SU-DHL-6 (cell line): ENCODE results near the gene TNNC1.

ENCODE experiments used
- H2AFZ ChIP-seq: fragments of 200-600 bp; sonication (generic); 2 replicates; pipeline ENCODE4 v1.6.1; 2014; ENCODE audit warnings: low read depth, mild to moderate bottlenecking, moderate library complexity, mixed read lengths, antibody characterized with exemption, low read length; ENCODE audit not compliant: severe bottlenecking
- H3F3A ChIP-seq: fragments of 200-600 bp; shearing (Covaris generic); 2 replicates; pipeline ENCODE4 v1.6.0; 2016; ENCODE audit warnings: antibody characterized with exemption, mild to moderate bottlenecking; ENCODE audit not compliant: insufficient read depth
- H3K27ac ChIP-seq: fragments of 200-600 bp; sonication (generic); 2 replicates; pipeline ENCODE4 v1.5.1; 2016; ENCODE audit warnings: low read depth, mild to moderate bottlenecking, low read length, moderate library complexity, mixed read lengths
- H3K27me3 ChIP-seq: fragments of 200-600 bp; sonication (generic), shearing (Covaris generic); 2 replicates; pipeline ENCODE4 v1.6.0; 2014; ENCODE audit warnings: mild to moderate bottlenecking, low read length
- H3K36me3 ChIP-seq: fragments of 200-600 bp; sonication (generic); 2 replicates; pipeline ENCODE4 v1.6.1; 2014; ENCODE audit warnings: mild to moderate bottlenecking, low read length, mixed read lengths
- H3K4me2 ChIP-seq: fragments of 300-600, 200-600 bp; shearing (Covaris generic), sonication (generic); 2 replicates; pipeline ENCODE4 v1.6.0; 2014; ENCODE audit warnings: low read length, low read depth, mild to moderate bottlenecking; ENCODE audit not compliant: poor library complexity, severe bottlenecking
- H3K4me3 ChIP-seq: fragments of 200-600 bp; sonication (generic); 2 replicates; pipeline ENCODE4 v1.5.1; 2014; ENCODE audit warnings: antibody characterized with exemption, low read length, mild to moderate bottlenecking, mixed read lengths; ENCODE audit not compliant: insufficient read depth, poor library complexity, severe bottlenecking
- H3K79me2 ChIP-seq: fragments of 200-600 bp; sonication (generic); 2 replicates; pipeline ENCODE4 v1.6.1; 2014; ENCODE audit warnings: mild to moderate bottlenecking, low read length, moderate library complexity; ENCODE audit not compliant: insufficient read depth
- H3K9ac ChIP-seq: fragments of 200-600 bp; sonication (generic); 2 replicates; pipeline ENCODE4 v1.7.0; 2014; ENCODE audit warnings: mild to moderate bottlenecking, low read length
- H3K9me2 ChIP-seq: fragments of 200-600 bp; sonication (generic); replicated peaks from 2 replicates; pipeline ENCODE4 v1.6.1; 2014; ENCODE audit warnings: low read length; ENCODE audit not compliant: insufficient read depth
- H3K9me3 ChIP-seq: fragments of 200-600 bp; sonication (generic); 2 replicates; pipeline ENCODE4 v1.6.1; 2014; ENCODE audit warnings: low read length, mixed read lengths; ENCODE audit not compliant: insufficient read depth
- H4K20me1 ChIP-seq: fragments of 200-600 bp; sonication (generic); 2 replicates; pipeline ENCODE4 v1.6.1; 2014; ENCODE audit warnings: low read depth, mild to moderate bottlenecking, antibody characterized with exemption, low read length, moderate library complexity, mixed read lengths
- EZH2phosphoT487 ChIP-seq: fragments of 200-600 bp; sonication (generic), shearing (Covaris generic); conservative IDR thresholded peaks from 2 replicates; pipeline ENCODE4 v1.6.1; 2018; ENCODE audit warnings: mild to moderate bottlenecking, antibody characterized with exemption, low read length, moderate library complexity, mixed read lengths
- TF ChIP-seq, protein P1 (sequence below): fragments of 200-600 bp; sonication (generic); IDR thresholded peaks from one replicate; pipeline ENCODE4 v1.5.1; 2017; ENCODE audit warnings: antibody characterized with exemption, mild to moderate bottlenecking, low read length, moderate library complexity; ENCODE audit not compliant: insufficient read depth, poor library complexity, severe bottlenecking

The TNNC1 gene

DNA sequence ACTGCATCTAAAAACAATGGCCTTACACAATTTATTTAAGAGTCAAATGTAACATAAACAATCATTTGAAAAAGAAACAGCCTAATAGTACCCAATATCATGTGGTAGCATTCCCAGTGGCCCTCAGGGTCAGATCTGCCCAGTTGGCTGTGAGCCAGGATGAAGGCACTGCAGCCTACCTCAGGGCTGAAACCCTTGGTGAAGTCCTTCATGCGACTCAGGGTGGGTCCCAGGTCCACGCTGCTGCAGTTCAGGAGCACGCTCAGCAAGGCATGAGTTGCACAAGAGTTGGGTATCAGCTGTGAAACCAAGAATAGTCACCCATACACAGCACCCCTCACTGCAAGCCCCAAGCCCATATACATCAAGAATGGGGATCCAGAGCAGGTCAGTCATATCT is 46.1 kb downstream of the TNNC1 start:
- Histone ChIP-seq H3K9ac (no peak overlapping the region), H4K20me1 (no peaks in the 10 kb centered on the region), H3K9me3 (no peaks in the 10 kb centered on the region), H2AFZ (no peak overlapping the region), H3F3A (0 out of 2 replicates have a peak, but pooled peaks cover 9% of the 10 kb centered on the region), H3K36me3 (no peaks in the 10 kb centered on the region), H3K27me3 (no peaks in the 10 kb centered on the region), H3K4me3 (no peak overlapping the region), H3K27ac (no peak overlapping the region), H3K9me2 (no peaks in the 10 kb centered on the region), H3K4me2 (no peak overlapping the region), H3K79me2 (peaks cover 13% of the 10 kb centered on the region)
- TF ChIP-seq, protein P1, sequence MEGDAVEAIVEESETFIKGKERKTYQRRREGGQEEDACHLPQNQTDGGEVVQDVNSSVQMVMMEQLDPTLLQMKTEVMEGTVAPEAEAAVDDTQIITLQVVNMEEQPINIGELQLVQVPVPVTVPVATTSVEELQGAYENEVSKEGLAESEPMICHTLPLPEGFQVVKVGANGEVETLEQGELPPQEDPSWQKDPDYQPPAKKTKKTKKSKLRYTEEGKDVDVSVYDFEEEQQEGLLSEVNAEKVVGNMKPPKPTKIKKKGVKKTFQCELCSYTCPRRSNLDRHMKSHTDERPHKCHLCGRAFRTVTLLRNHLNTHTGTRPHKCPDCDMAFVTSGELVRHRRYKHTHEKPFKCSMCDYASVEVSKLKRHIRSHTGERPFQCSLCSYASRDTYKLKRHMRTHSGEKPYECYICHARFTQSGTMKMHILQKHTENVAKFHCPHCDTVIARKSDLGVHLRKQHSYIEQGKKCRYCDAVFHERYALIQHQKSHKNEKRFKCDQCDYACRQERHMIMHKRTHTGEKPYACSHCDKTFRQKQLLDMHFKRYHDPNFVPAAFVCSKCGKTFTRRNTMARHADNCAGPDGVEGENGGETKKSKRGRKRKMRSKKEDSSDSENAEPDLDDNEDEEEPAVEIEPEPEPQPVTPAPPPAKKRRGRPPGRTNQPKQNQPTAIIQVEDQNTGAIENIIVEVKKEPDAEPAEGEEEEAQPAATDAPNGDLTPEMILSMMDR = no peak
- no peak for TF ChIP-seq EZH2phosphoT487

DNA sequence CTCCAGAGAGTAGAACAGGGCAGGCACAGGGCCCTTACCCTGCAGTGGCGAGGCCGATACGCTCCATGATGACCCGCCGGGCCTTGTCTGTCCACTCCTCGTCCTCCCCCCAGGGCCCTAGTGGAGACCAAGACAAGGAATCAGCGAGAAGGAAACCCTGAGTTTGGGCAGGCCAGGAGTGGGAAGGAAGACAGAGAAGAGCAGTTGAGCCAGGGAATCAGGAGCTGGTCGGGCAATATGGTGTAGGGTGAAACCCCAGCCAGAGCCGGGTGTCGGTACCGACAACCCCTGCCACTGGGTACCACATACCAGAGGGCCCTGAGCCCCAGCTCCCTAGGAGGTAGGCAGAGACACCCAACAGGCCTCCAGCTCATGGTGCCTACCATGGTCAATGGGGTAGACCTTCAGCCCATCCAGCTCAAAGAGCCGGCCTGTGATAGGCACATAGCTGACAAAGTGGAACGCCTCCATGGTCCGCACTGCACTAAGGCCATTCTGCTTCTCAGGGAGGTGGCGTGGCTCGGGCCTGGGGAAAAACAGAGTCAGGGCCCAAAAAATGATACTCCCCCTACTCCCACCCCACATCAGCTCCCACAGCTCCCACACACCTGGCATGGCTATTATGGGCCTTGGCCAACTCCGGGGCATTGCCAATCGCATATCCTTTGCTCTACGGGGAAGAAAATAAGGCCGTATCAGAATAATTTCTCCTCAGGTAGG is 46.9 kb downstream of the TNNC1 start:
- no peak overlapping the region for H3K9ac ChIP-seq
- H3K9me3 ChIP-seq = no peaks in the 10 kb centered on the region
- no peak overlapping the region for H2AFZ ChIP-seq
- no peak overlapping the region for H3K27ac ChIP-seq
- 0 out of 2 replicates have a peak, but pooled peaks cover 9% of the 10 kb centered on the region for H3F3A ChIP-seq
- no peaks in the 10 kb centered on the region for H3K36me3 ChIP-seq
- no peak overlapping the region for H3K4me3 ChIP-seq
- TF ChIP-seq, protein P1 = no peak
- no peak for TF ChIP-seq EZH2phosphoT487
- H4K20me1 ChIP-seq = no peaks in the 10 kb centered on the region
- H3K4me2 ChIP-seq = no peak overlapping the region
- peaks cover 13% of the 10 kb centered on the region for H3K79me2 ChIP-seq
- no peaks in the 10 kb centered on the region for H3K9me2 ChIP-seq
- no peaks in the 10 kb centered on the region for H3K27me3 ChIP-seq

DNA sequence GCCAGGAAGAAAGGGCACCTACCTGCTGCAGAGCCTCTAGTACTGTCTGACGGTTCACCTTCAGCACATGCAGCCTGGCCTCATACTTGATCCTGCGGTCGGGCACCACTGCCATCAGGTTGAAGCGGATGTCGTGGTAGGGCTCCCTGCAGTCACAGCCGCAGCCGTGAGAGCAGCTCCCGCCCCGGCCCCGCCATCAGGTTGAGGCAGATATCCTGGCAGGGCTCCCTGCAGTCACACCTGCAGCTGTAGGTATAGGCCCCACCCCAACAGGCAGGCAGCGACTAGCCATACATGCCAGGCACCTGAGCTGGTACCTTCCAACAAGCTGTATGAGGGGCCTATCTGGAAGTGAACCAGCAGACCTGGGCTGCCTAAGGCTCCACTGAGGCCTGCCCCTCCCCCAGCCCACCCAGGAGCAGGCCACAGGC is 47.6 kb downstream of the TNNC1 start:
- 0 out of 2 replicates have a peak, but pooled peaks cover 5% of the 10 kb centered on the region for H3F3A ChIP-seq
- H3K9me2 ChIP-seq = no peaks in the 10 kb centered on the region
- no peak overlapping the region for H3K4me3 ChIP-seq
- H2AFZ ChIP-seq = no peak overlapping the region
- H3K27me3 ChIP-seq = no peaks in the 10 kb centered on the region
- no peaks in the 10 kb centered on the region for H3K36me3 ChIP-seq
- no peaks in the 10 kb centered on the region for H4K20me1 ChIP-seq
- H3K9ac ChIP-seq = no peak overlapping the region
- H3K27ac ChIP-seq = no peak overlapping the region
- H3K9me3 ChIP-seq = no peaks in the 10 kb centered on the region
- no peak for TF ChIP-seq EZH2phosphoT487
- TF ChIP-seq, protein P1 = no peak
- H3K79me2 ChIP-seq = peaks cover 13% of the 10 kb centered on the region
- no peak overlapping the region for H3K4me2 ChIP-seq
